Erythroblast (primary cell): ENCODE results near the gene CD79A.
A peak's percentile ranks its signal among the peaks of the same experiment; 100 is the strongest.

ENCODE experiments used
- DNase-seq, 2 experiments: peaks; one replicate each; lab custom pipeline; 2025; lab: John Stamatoyannopoulos, UW
- GATA1 ChIP-seq: IDR thresholded peaks from 2 replicates; pipeline ENCODE4 v1.6.1; 2011; ENCODE audit warnings: low read depth, mild to moderate bottlenecking, control low read depth, low read length, moderate library complexity
- POLR2A ChIP-seq: IDR thresholded peaks from 2 replicates; pipeline ENCODE4 v1.6.1; 2011; ENCODE audit warnings: mild to moderate bottlenecking, low read length

The CD79A gene

GRCh38 chr19:41853768-41854167 lies 23.3 kb upstream of the CD79A start:
- TF ChIP-seq POLR2A (no peak), GATA1 (no peak)
- no peak for DNase-seq

- DNase-seq, result no peak
- TF ChIP-seq POLR2A, result no peak
- TF ChIP-seq GATA1, result no peak
Observed at GRCh38 chr19:41859213-41859617, 17.9 kb upstream of the CD79A start.

- DNase-seq, result peak; percentile 99
- TF ChIP-seq GATA1 (no peak), POLR2A (peak; percentile 87)
Observed at GRCh38 chr19:41859618-41860418, 17.3 kb upstream of the CD79A start, which contains the start of gene RPS19. TSS of gene RPS19 (plus strand) at chr19:41860255. CDS start at chr19:41860775, 520 bp downstream.

- peak; percentile 54 to 76 for DNase-seq
Observed at GRCh38 chr19:41860419-41861115, 16.5 kb upstream of the CD79A start.

GRCh38 chr19:41861116-41861768 lies 15.8 kb upstream of the CD79A start:
- TF ChIP-seq GATA1 (no peak), POLR2A (no peak)
- peak; percentile 47 to 68 for DNase-seq

More at GRCh38 chr19:41860419-41861115, 16.5 kb upstream of the CD79A start:
- no peak for TF ChIP-seq GATA1
- no peak for TF ChIP-seq POLR2A

- no peak for DNase-seq
- no peak for TF ChIP-seq GATA1
- TF ChIP-seq POLR2A, result no peak
Observed at GRCh38 chr19:41861846-41862245, 15.2 kb upstream of the CD79A start.

- TF ChIP-seq POLR2A, result no peak
- no peak for DNase-seq
Observed at GRCh38 chr19:41862445-41862986, 14.6 kb upstream of the CD79A start.

GRCh38 chr19:41863209-41863931 lies 13.7 kb upstream of the CD79A start:
- TF ChIP-seq POLR2A (no peak), GATA1 (no peak)
- DNase-seq, result no peak

GRCh38 chr19:41864374-41864773 lies 12.7 kb upstream of the CD79A start:
- TF ChIP-seq GATA1, result no peak
- no peak for TF ChIP-seq POLR2A
- no peak for DNase-seq

- no peak for TF ChIP-seq GATA1
Observed at GRCh38 chr19:41866284-41866683, 10.8 kb upstream of the CD79A start.

GRCh38 chr19:41868120-41868988 lies 8.7 kb upstream of the CD79A start:
- DNase-seq, result no peak
- TF ChIP-seq GATA1 (no peak), POLR2A (no peak)

More at GRCh38 chr19:41866284-41866683, 10.8 kb upstream of the CD79A start:
- DNase-seq, result no peak

- TF ChIP-seq POLR2A (no peak), GATA1 (no peak)
- no peak for DNase-seq
Observed at GRCh38 chr19:41868989-41869300, 8.1 kb upstream of the CD79A start.

- no peak for TF ChIP-seq POLR2A
- no peak for TF ChIP-seq GATA1
- DNase-seq, result no peak
Observed at GRCh38 chr19:41869374-41869955, 7.6 kb upstream of the CD79A start.
